Activated B cell treated with CpG ODN at 0.5 μM for 24 hours (primary cell): ENCODE measurements around the gene SIRT3. TPM values are rescaled to one million over a fixed set of nuclear protein-coding genes. Genes with fewer than 3 reads are reported as not detected.

ENCODE experiments used
- ATAC-seq: fragments of 200-7000 bp; cut with Tn5 transposase; one replicate; pipeline ENCODE4 v1.10.0; 2021; ENCODE audit warnings: low read depth, mild to moderate bottlenecking, moderate library complexity
- CTCF ChIA-PET: fragments of 350-600 bp; sonication (Branson Sonifier 250); formaldehyde crosslinking; loops from one replicate; lab custom pipeline; 2021; ENCODE audit warnings: antibody characterized with exemption; lab: Charles Lee
- POLR2A ChIA-PET: fragments of 350-600 bp; sonication (Branson Sonifier 250); formaldehyde crosslinking; loops from one replicate; lab custom pipeline; 2021; ENCODE audit warnings: antibody characterized with exemption; lab: Charles Lee
- DNase-seq: peaks from one replicate; pipeline ENCODE4 v3.0.0; 2022
- H3K27ac Mint-ChIP-seq: one replicate; pipeline ENCODE4 v1.8.0; 2020; ENCODE audit warnings: mixed read lengths
- H3K27me3 Mint-ChIP-seq: one replicate; pipeline ENCODE4 v1.8.0; 2021; ENCODE audit warnings: mixed read lengths
- H3K36me3 Mint-ChIP-seq: one replicate; pipeline ENCODE4 v1.8.0; 2021; ENCODE audit warnings: low read depth, mixed read lengths
- H3K4me1 Mint-ChIP-seq: one replicate; pipeline ENCODE4 v1.8.0; 2021; ENCODE audit warnings: mixed read lengths
- H3K4me3 Mint-ChIP-seq: one replicate; pipeline ENCODE4 v1.8.0; 2020; ENCODE audit warnings: mild to moderate bottlenecking, mixed read lengths
- H3K9me3 Mint-ChIP-seq: one replicate; pipeline ENCODE4 v1.8.0; 2020; ENCODE audit warnings: mixed read lengths
- intact Hi-C: fragments of 100-400 bp; cut with micrococcal nuclease; formaldehyde crosslinking; loops from one replicate; pipeline ENCODE4 v1.15.1; 2024
- total RNA-seq: library from RNA; stranded (reverse); gene quantifications from 2 replicates; pipeline ENCODE4 v1.2.3, GENCODE V29; 2022
- TF ChIP-seq, protein P1 (sequence below): fragments of 200-600 bp; IDR thresholded peaks from one replicate; pipeline ENCODE4 v1.8.0; 2022; ENCODE audit warnings: antibody characterized with exemption, mild to moderate bottlenecking

The SIRT3 gene
- total RNA-seq, 1 donor from 2014 or later, result 21.8 TPM

DNA sequence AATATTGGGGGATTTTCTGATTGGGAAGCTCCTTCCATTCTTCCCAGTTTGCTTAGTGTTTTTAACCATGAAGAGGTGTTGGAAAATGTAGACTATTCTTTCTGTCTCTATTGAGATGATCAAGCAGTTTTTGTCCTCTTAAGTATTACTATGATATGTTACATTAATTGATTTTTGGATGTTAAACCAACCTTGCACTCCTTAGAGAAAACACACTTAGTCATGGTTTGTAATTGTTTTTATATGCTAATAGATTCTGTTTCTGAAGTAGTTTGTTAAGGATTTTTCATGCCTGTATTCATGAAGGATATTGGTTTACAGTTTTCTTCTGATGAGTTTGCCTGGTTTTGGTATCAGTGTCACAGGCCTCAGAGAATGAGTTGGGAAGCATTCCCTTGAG lies 40.1 kb upstream of the SIRT3 start:
- POLR2A ChIA-PET, result interaction anchor here (0.7 kb wide), 1 partner anchor 71 kb away, joined by 3 read pairs; no protein-coding TSS in a partner anchor
- Mint-ChIP-seq H3K4me1 (peaks cover 23% of the 10 kb centered on the region), H3K27ac (no peak overlapping the region), H3K4me3 (no peak overlapping the region), H3K9me3 (peaks cover 3% of the 10 kb centered on the region), H3K27me3 (peaks cover 1% of the 10 kb centered on the region), H3K36me3 (no peaks in the 10 kb centered on the region)
- DNase-seq (no peak), ATAC-seq (no peak)
- CTCF ChIA-PET, result interaction anchor here (1.3 to 1.6 kb wide), 2 partner anchors 25 to 29 kb away, joined by 4 to 5 read pairs; no protein-coding TSS in a partner anchor
- TF ChIP-seq, protein P1, sequence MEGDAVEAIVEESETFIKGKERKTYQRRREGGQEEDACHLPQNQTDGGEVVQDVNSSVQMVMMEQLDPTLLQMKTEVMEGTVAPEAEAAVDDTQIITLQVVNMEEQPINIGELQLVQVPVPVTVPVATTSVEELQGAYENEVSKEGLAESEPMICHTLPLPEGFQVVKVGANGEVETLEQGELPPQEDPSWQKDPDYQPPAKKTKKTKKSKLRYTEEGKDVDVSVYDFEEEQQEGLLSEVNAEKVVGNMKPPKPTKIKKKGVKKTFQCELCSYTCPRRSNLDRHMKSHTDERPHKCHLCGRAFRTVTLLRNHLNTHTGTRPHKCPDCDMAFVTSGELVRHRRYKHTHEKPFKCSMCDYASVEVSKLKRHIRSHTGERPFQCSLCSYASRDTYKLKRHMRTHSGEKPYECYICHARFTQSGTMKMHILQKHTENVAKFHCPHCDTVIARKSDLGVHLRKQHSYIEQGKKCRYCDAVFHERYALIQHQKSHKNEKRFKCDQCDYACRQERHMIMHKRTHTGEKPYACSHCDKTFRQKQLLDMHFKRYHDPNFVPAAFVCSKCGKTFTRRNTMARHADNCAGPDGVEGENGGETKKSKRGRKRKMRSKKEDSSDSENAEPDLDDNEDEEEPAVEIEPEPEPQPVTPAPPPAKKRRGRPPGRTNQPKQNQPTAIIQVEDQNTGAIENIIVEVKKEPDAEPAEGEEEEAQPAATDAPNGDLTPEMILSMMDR, result no peak
- intact Hi-C loops, result no loop called here

DNA sequence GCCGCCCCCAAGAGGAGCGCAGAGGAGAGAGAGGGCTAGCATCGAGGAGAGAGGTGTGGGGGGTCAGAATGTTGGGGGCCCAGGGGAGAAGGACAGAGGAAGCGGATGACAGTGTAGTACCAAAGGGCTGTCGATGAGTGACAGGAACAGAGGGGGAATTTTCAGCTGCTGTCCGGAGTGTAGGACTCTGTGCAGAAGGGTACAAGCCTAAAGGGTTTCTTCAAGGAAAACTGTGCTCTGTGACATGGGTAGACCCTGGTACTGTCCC lies 36.7 kb upstream of the SIRT3 start:
- ChIA-PET CTCF (no interaction called here), POLR2A (interaction anchor here (0.7 kb wide), 2 partner anchors 73 to 646 kb away, joined by 3 to 6 read pairs; no protein-coding TSS in a partner anchor)
- TF ChIP-seq, protein P1, result no peak
- Mint-ChIP-seq H3K27me3 (no peaks in the 10 kb centered on the region), H3K27ac (no peak overlapping the region), H3K4me1 (peaks cover 40% of the 10 kb centered on the region), H3K9me3 (peaks cover 3% of the 10 kb centered on the region), H3K4me3 (no peak overlapping the region), H3K36me3 (peaks cover 3% of the 10 kb centered on the region)
- DNase-seq (no peak), ATAC-seq (no peak)
- intact Hi-C loops, result no loop called here

DNA sequence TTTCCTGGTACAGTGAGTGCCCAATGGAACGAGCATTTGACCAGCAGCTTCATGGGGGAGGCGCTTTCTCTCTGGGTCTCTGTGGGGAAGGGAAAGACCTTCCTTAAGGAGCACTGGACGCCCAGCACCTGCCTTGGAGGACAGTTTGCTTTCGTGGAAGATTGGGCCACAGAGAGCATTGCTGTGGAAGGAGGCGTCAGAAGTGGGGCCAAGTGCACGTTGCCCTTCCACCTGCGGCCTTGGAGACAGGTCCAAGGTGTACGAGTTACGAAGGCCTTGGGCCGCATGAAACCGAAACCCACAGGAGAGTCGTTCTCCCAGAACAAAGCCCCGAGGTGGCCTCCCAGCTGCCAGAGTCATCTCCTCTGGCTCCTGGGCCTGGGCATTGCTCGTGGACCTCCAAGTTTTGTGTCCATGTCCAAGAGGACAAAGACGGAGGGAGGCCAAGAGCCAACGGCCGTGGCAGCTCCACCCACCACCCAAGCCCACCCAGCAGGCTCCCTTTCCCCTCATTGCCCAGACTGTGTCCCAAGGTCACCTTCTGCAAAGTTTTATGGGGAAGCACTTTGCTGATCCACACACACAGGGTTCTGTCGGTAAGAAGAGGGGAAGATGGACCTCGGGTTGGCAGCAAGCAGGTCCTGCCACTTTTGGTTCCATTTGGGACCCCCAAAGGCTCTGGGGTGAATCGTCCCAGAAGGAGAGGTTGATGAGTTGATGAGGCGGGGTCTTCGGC lies 36.2 kb upstream of the SIRT3 start:
- Mint-ChIP-seq H3K4me1 (peaks cover 45% of the 10 kb centered on the region), H3K27ac (peak overlapping the region; percentile 5), H3K9me3 (peaks cover 3% of the 10 kb centered on the region), H3K4me3 (no peak overlapping the region), H3K27me3 (no peaks in the 10 kb centered on the region), H3K36me3 (peaks cover 3% of the 10 kb centered on the region)
- DNase-seq, result no peak
- intact Hi-C loops, result no loop called here
- CTCF ChIA-PET, result interaction anchor here (1.5 kb wide), 1 partner anchor 22 kb away, joined by 4 read pairs; no protein-coding TSS in a partner anchor
- TF ChIP-seq, protein P1, result no peak
- POLR2A ChIA-PET, result no interaction called here
- no peak for ATAC-seq

DNA sequence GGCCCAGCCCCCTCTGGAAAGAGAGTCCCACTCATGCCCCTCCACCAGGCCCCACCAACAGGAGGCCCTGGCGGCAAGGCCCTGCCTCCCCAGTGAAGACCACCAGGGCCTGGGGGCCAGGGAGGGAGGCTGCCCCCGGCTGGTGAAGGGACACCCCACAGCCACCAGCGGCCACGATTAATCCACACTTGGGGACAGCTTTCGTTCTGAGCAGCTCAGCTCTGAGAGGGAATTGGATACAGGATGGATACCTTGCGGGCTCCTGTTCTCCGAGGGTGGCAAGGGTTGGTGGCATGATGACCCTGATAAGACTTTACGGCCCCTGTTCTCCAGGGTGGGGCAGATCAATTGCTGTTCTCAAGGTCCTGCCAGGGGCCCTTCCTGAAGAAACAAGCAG lies 35.2 kb upstream of the SIRT3 start:
- no peaks in the 10 kb centered on the region for H3K27me3 Mint-ChIP-seq
- POLR2A ChIA-PET, result no interaction called here
- TF ChIP-seq, protein P1, result no peak
- H3K4me1 Mint-ChIP-seq, result peaks cover 50% of the 10 kb centered on the region
- H3K27ac Mint-ChIP-seq, result no peak overlapping the region
- intact Hi-C loops, result no loop called here
- DNase-seq, result no peak
- no peak overlapping the region for H3K4me3 Mint-ChIP-seq
- H3K36me3 Mint-ChIP-seq, result peaks cover 3% of the 10 kb centered on the region
- no peaks in the 10 kb centered on the region for H3K9me3 Mint-ChIP-seq
- CTCF ChIA-PET, result interaction anchor here (1.5 kb wide), 1 partner anchor 21 kb away, joined by 4 read pairs; no protein-coding TSS in a partner anchor
- ATAC-seq, result no peak

DNA sequence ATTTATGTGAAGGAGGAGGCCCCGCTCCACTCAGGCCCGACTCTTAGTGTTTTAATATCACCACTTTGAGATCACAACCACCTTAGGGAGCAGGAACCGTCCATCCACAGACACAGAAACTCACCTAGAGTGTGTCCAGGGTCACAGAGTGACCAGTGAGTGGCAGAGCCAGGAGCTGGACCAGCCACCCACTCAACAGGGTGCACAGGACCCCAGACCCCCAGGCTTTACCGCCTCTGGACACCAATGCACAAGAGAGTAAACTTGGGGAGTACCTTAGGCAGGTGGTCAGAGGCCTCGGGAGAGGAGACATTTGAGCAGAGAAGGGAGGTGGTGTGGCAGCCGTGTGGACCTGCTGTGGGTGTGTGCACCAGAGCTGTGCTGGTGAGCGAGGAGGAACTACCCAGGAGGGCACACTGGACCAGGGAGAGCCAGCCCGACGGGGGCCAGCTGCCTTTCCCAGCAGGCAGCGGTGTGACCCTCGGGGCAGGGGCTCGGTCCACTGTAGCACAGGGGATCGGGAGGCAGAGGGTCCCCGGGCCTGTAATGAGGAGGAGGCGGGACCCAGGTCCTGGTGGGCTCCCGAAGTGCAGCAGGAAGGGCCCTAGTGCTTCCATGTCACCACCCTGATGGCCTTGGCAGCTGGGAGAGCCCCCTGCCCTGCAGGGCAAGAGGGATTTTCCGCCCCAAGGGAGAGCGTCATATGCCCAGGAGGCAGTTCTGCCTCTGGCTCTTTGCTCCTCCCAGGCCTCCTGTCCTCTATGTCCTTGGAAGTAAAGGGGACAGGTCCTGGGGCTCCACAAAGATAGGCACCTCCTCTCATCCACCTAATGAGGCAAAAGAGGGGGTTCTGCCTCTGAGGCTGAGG lies 34.5 kb upstream of the SIRT3 start:
- H3K36me3 Mint-ChIP-seq, result peaks cover 3% of the 10 kb centered on the region
- no peak overlapping the region for H3K4me3 Mint-ChIP-seq
- H3K27ac Mint-ChIP-seq, result peak overlapping the region; percentile 99
- ChIA-PET CTCF (interaction anchor here (1.5 kb wide), 1 partner anchor 20 kb away, joined by 4 read pairs; no protein-coding TSS in a partner anchor), POLR2A (interaction anchor here (1.0 to 1.1 kb wide), 2 partner anchors 18 to 45 kb away, joined by 3 read pairs; partner anchors contain the start of gene PGGHG)
- peaks cover 50% of the 10 kb centered on the region for H3K4me1 Mint-ChIP-seq
- TF ChIP-seq, protein P1, result no peak
- intact Hi-C loops, result no loop called here
- no peaks in the 10 kb centered on the region for H3K27me3 Mint-ChIP-seq
- no peak for ATAC-seq
- DNase-seq, result no peak
- no peaks in the 10 kb centered on the region for H3K9me3 Mint-ChIP-seq
